ENCODE measurements around the gene STMN3.

- TF ChIP-seq CTCF (IDR thresholded peaks at IDR 0.05; ENCODE audit: insufficient read depth, low read length, poor library complexity, severe bottlenecking) = no peak
- no peak for TF ChIP-seq EZH2phosphoT487 (conservative IDR thresholded peaks at IDR 0.05; ENCODE audit: low read length)
These were observed 14.6 kb upstream of the STMN3 start for GRCh38 chr20:63667858-63668257.
